SK-N-SH (cell line): ENCODE results near the gene DDIT4. TPM values are rescaled to one million over a fixed set of nuclear protein-coding genes. Genes with fewer than 3 reads are reported as not detected.

Experiments used
- CTCF ChIA-PET: fragments of 300-600, 350-600 bp; formaldehyde crosslinking; extraction: SDS; loops from one replicate; lab custom pipeline; 2021; lab: Yijun Ruan, JAX
- POLR2A ChIA-PET: fragments of 350-600 bp; sonication (Branson Sonifier 250); formaldehyde crosslinking; extraction: SDS; loops from one replicate; lab custom pipeline; 2020; ENCODE audit warnings: antibody characterized with exemption, inconsistent platforms; lab: Yijun Ruan, JAX
- DNase-seq: peaks from one replicate; pipeline ENCODE4 v3.0.0; 2012
- H2AFZ ChIP-seq: fragments of 200-600 bp; sonication (generic); 2 replicates; pipeline ENCODE4 v1.8.1; 2016; ENCODE audit warnings: antibody characterized with exemption, mild to moderate bottlenecking, low read depth
- H3F3A ChIP-seq: fragments of 200-600 bp; sonication (generic); replicated peaks from 2 replicates; pipeline ENCODE3; 2016; ENCODE audit warnings: antibody characterized with exemption, mild to moderate bottlenecking; ENCODE audit not compliant: insufficient read depth
- H3K27ac ChIP-seq, 2 experiments: fragments of 200-500 bp in 1 of 2; fragments of 200-600 bp in 1 of 2; sonication (Bioruptor generic) in 1 of 2; sonication (generic), shearing (Covaris generic) in 1 of 2; 2 replicates each; pipeline versions ENCODE4 v1.5.1 to v1.6.1; 2014 to 2016; ENCODE audit warnings: low read depth in 2 of 2, inconsistent platforms in 1 of 2, low read length in 1 of 2, mild to moderate bottlenecking in 1 of 2, mixed read lengths in 1 of 2
- H3K27me3 ChIP-seq: fragments of 200-600 bp; sonication (generic), shearing (Covaris generic); 2 replicates; pipeline ENCODE4 v1.6.1; 2016; ENCODE audit warnings: mixed run types; ENCODE audit not compliant: insufficient read depth
- H3K36me3 ChIP-seq, 2 experiments: fragments of 200-500 bp in 1 of 2; fragments of 200-600 bp in 1 of 2; sonication (Bioruptor generic) in 1 of 2; sonication (generic) in 1 of 2; replicated peaks in 1 of 2; 2 replicates each; pipeline versions ENCODE3 to v1.5.1; 2014 to 2016; ENCODE audit warnings: low read length in 1 of 2, mild to moderate bottlenecking in 1 of 2; ENCODE audit not compliant: insufficient read depth in 2 of 2, control insufficient read depth in 1 of 2
- H3K4me1 ChIP-seq, 2 experiments: fragments of 200-500 bp in 1 of 2; fragments of 200-600 bp in 1 of 2; sonication (Bioruptor generic) in 1 of 2; sonication (generic), shearing (Covaris generic) in 1 of 2; 2 replicates each; pipeline versions ENCODE4 v1.5.1 to v1.6.1; 2014 to 2016; ENCODE audit warnings: low read depth in 1 of 2, low read length in 1 of 2, mixed run types in 1 of 2; ENCODE audit not compliant: insufficient read depth in 2 of 2, control insufficient read depth in 1 of 2
- H3K4me2 ChIP-seq: fragments of 200-600 bp; sonication (generic), shearing (Covaris generic); 2 replicates; pipeline ENCODE4 v1.6.1; 2017; ENCODE audit warnings: mixed run types
- H3K4me3 ChIP-seq, 2 experiments: fragments of 200-500 bp in 1 of 2; fragments of 200-600 bp in 1 of 2; sonication (Bioruptor generic) in 1 of 2; sonication (generic), shearing (Covaris generic) in 1 of 2; 2 replicates each; pipeline versions ENCODE4 v1.5.1 to v1.8.1; 2014 to 2016; ENCODE audit warnings: low read depth in 2 of 2, inconsistent platforms in 1 of 2, low read length in 1 of 2, mild to moderate bottlenecking in 1 of 2, mixed read lengths in 1 of 2, moderate library complexity in 1 of 2
- H3K79me2 ChIP-seq: fragments of 200-600 bp; sonication (generic); 2 replicates; pipeline ENCODE4 v1.8.1; 2017; ENCODE audit warnings: mild to moderate bottlenecking; ENCODE audit not compliant: insufficient read depth
- H3K9ac ChIP-seq: fragments of 200-600 bp; sonication (generic); 2 replicates; pipeline ENCODE4 v1.6.1; 2017; ENCODE audit warnings: mixed run types
- H3K9me2 ChIP-seq: fragments of 200-600 bp; sonication (generic); 2 replicates; pipeline ENCODE4 v1.6.1; 2017; ENCODE audit warnings: mixed run types
- H3K9me3 ChIP-seq: fragments of 200-600 bp; sonication (generic); 2 replicates; pipeline ENCODE4 v1.6.1; 2017; ENCODE audit warnings: mixed run types, mild to moderate bottlenecking, moderate library complexity
- H4K20me1 ChIP-seq: fragments of 200-600 bp; sonication (generic); 2 replicates; pipeline ENCODE4 v1.6.1; 2017; ENCODE audit warnings: mild to moderate bottlenecking, mixed run types; ENCODE audit not compliant: insufficient read depth
- CHD2 ChIP-seq: fragments of 150-350 bp; IDR thresholded peaks from 2 replicates; pipeline ENCODE4 v1.6.1; 2018; ENCODE audit warnings: low read length; ENCODE audit not compliant: partially characterized antibody
- CTCF ChIP-seq: fragments of 200-600 bp; sonication (generic); IDR thresholded peaks from 2 replicates; pipeline ENCODE4 v1.6.1; 2017; ENCODE audit warnings: antibody characterized with exemption, mild to moderate bottlenecking, moderate library complexity
- ELF1 ChIP-seq: IDR thresholded peaks from 2 replicates; pipeline ENCODE4 v1.4.0; 2012
- EP300 ChIP-seq, 2 experiments: IDR thresholded peaks; 2 replicates each; pipeline versions ENCODE4 v1.4.0 to v1.6.1; 2012; ENCODE audit warnings: borderline replicate concordance in 1 of 2, low read depth in 1 of 2, low read length in 1 of 2
- FOSL2 ChIP-seq: IDR thresholded peaks from 2 replicates; pipeline ENCODE4 v1.4.0; 2012; ENCODE audit warnings: low read depth, mild to moderate bottlenecking, moderate library complexity, borderline replicate concordance
- GATA2 ChIP-seq: sonication (generic); formaldehyde crosslinking; IDR thresholded peaks from 2 replicates; pipeline ENCODE4 v1.5.0; 2020; ENCODE audit warnings: mild to moderate bottlenecking, missing genetic modification reagents
- JUND ChIP-seq: IDR thresholded peaks from 2 replicates; pipeline ENCODE4 v1.4.0; 2012
- MEF2A ChIP-seq: IDR thresholded peaks from 2 replicates; pipeline ENCODE4 v1.4.0; 2012; ENCODE audit warnings: low read depth, borderline replicate concordance
- MXI1 ChIP-seq: IDR thresholded peaks from 2 replicates; pipeline ENCODE4 v1.6.1; 2012; ENCODE audit warnings: mild to moderate bottlenecking, low read depth, low read length, improper control_type of control experiment
- NFIC ChIP-seq: IDR thresholded peaks from 2 replicates; pipeline ENCODE4 v1.4.0; 2012; ENCODE audit warnings: borderline replicate concordance
- RAD21 ChIP-seq: IDR thresholded peaks from 2 replicates; pipeline ENCODE4 v1.6.1; 2012; ENCODE audit warnings: mild to moderate bottlenecking, low read length
- RCOR1 ChIP-seq: fragments of 150-350 bp; IDR thresholded peaks from 2 replicates; pipeline ENCODE4 v1.6.1; 2017; ENCODE audit warnings: antibody characterized with exemption, low read length
- TCF12 ChIP-seq: IDR thresholded peaks from 2 replicates; pipeline ENCODE4 v1.4.0; 2012
- TEAD4 ChIP-seq: IDR thresholded peaks from 2 replicates; pipeline ENCODE4 v1.4.0; 2012; ENCODE audit warnings: mild to moderate bottlenecking, borderline replicate concordance; ENCODE audit not compliant: insufficient read depth
- WGBS: methylation state at CpG from one replicate; pipeline ENCODE4 v1.1.6; 2017; ENCODE audit warnings: low lambda C conversion rate; 5-methylcytosine and 5-hydroxymethylcytosine counted together
- polyA plus RNA-seq, 3 experiments: library from polyadenylated mRNA; depleted of rRNA; stranded (reverse); fragments of >200 nt; gene quantifications; 2 replicates each; pipeline ENCODE4 v1.2.3, GENCODE V29; 2012
- TF ChIP-seq, protein P1 (sequence below): fragments of 150-350 bp; IDR thresholded peaks from 2 replicates; pipeline ENCODE4 v1.6.1; 2016; ENCODE audit warnings: mild to moderate bottlenecking, low read depth, low read length
- TF ChIP-seq, protein P2 (sequence below): IDR thresholded peaks from 2 replicates; pipeline ENCODE4 v1.4.0; 2012; ENCODE audit warnings: low read depth, borderline replicate concordance

DDIT4 gene
- polyA plus RNA-seq, 1 of the 3 experiments (the other 2 are of a cell fraction): 24.9 TPM

- TF ChIP-seq RCOR1 (no peak), MXI1 (no peak), TEAD4 (no peak), GATA2 (CRISPR knock-in tag) (no peak), EP300 (IDR thresholded peaks at IDR 0.05; ENCODE audit: borderline replicate concordance in 1 of 2, low read depth in 1 of 2, low read length in 1 of 2) (no peak)
- TF ChIP-seq, protein P1, sequence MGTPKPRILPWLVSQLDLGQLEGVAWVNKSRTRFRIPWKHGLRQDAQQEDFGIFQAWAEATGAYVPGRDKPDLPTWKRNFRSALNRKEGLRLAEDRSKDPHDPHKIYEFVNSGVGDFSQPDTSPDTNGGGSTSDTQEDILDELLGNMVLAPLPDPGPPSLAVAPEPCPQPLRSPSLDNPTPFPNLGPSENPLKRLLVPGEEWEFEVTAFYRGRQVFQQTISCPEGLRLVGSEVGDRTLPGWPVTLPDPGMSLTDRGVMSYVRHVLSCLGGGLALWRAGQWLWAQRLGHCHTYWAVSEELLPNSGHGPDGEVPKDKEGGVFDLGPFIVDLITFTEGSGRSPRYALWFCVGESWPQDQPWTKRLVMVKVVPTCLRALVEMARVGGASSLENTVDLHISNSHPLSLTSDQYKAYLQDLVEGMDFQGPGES: no peak
- CTCF ChIA-PET: interaction anchor here (0.6 kb wide), 1 partner anchor 31 kb away, joined by 3 read pairs; no protein-coding TSS in a partner anchor
- H3K9me2 ChIP-seq: no peaks in the 10 kb centered on the region
- no peaks in the 10 kb centered on the region for H3K79me2 ChIP-seq
- no peaks in the 10 kb centered on the region for H3K9me3 ChIP-seq
- no peaks in the 10 kb centered on the region for H3K27me3 ChIP-seq
- 71% methylated on average over 5 of the region's 5 CpGs for WGBS
- H3K27ac ChIP-seq: peak overlapping the region in 1 of 2 experiments; percentile 30; a peak in 1 of 4 replicates
- no peak overlapping the region for H3K9ac ChIP-seq
- H3K36me3 ChIP-seq: no peaks in the 10 kb centered on the region
- H3K4me1 ChIP-seq: peaks cover 6 to 19% of the 10 kb centered on the region in 2 experiments; a peak in 1 of 4 replicates
- DNase-seq: no peak
- POLR2A ChIA-PET: no interaction called here
- no peak overlapping the region; the same call in 1 of the 2 replicates for H2AFZ ChIP-seq
- peaks cover 4% of the 10 kb centered on the region for H3F3A ChIP-seq
- no peaks in the 10 kb centered on the region for H4K20me1 ChIP-seq
- no peak overlapping the region for H3K4me3 ChIP-seq
- no peak overlapping the region for H3K4me2 ChIP-seq
These were observed 29.1 kb upstream of the DDIT4 start for GRCh38 chr10:72244573-72245038.

- ChIA-PET POLR2A (interaction anchor here (1.2 kb wide), 1 partner anchor 27 kb away, joined by 4 read pairs; no protein-coding TSS in a partner anchor), CTCF (no interaction called here)
- no peaks in the 10 kb centered on the region for H3K27me3 ChIP-seq
- peaks cover 7% of the 10 kb centered on the region for H3F3A ChIP-seq
- no peak overlapping the region for H3K27ac ChIP-seq
- no peaks in the 10 kb centered on the region for H3K9me2 ChIP-seq
- WGBS: 42% methylated on average over 3 of the region's 3 CpGs
- no peak overlapping the region for H3K4me2 ChIP-seq
- H3K9ac ChIP-seq: no peak overlapping the region
- no peaks in the 10 kb centered on the region for H3K79me2 ChIP-seq
- H3K36me3 ChIP-seq: no peaks in the 10 kb centered on the region
- TF ChIP-seq MEF2A (no peak), GATA2 (CRISPR knock-in tag) (no peak), TCF12 (no peak), FOSL2 (no peak), MXI1 (no peak), CHD2 (no peak), CTCF (no peak), NFIC (no peak), ELF1 (no peak), RAD21 (no peak), JUND (no peak)
- TF ChIP-seq, protein P2, sequence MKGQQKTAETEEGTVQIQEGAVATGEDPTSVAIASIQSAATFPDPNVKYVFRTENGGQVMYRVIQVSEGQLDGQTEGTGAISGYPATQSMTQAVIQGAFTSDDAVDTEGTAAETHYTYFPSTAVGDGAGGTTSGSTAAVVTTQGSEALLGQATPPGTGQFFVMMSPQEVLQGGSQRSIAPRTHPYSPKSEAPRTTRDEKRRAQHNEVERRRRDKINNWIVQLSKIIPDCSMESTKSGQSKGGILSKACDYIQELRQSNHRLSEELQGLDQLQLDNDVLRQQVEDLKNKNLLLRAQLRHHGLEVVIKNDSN: no peak
- TF ChIP-seq, protein P1: no peak
- TF ChIP-seq, all 33 proteins: peak for 0
- DNase-seq: no peak
- H3K4me1 ChIP-seq: peaks cover 6 to 19% of the 10 kb centered on the region in 2 experiments; a peak in 1 of 4 replicates
- no peak overlapping the region for H3K4me3 ChIP-seq
- H4K20me1 ChIP-seq: no peaks in the 10 kb centered on the region
- no peak overlapping the region for H2AFZ ChIP-seq
- no peaks in the 10 kb centered on the region for H3K9me3 ChIP-seq
These were observed 27.7 kb upstream of the DDIT4 start for GRCh38 chr10:72245949-72246525.
